ENCODE data around the gene POU2AF1.
"Not testable (repeated sequence)": the region's sequence is repeated elsewhere in the genome, so short reads cannot be mapped to it uniquely, and the experiment has no call there.

POU2AF1 gene

DNA sequence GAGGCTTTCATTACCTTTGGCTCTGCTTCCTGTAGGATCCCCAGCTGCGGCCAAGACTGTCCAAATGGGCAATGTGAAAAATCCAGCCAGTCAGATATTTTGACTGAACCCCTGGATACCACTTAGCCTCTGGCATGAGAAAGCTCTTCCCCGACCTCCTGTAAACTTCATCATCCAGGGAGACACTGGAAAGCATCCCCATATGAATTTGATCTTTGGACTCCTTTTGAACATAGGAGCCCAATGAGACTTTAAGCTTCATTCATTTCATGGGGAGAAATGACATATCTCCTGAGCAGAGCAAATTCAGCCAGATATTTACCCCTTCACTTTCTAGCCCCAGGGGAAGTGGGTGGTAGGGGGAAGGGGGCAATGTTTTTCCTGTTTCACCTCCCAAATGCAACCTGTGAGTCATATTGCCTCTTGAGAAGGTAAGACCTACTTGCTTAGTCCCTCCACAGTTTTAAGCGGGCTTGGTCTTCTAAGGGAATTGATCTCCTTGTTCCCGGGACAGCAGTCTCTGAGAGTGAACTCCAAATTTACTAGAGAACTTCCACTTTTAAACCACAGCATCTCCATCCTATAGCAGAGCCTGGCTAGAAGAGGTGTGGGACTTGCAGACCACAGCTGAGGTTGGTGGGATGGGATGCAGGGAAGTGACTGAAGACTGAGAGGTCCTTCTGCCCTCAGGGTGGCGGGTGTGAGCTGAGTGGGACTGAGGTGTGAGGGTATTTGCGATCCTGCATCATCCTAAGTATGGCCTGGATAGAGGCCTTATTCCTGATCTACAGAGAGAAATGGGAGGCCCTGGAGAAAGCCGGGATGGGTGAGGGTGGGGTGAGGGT lies 20.3 kb upstream of the POU2AF1 start:
- ChIA-PET POLR2A (no interaction called here), CTCF (interaction anchor here (0.7 kb wide), 1 partner anchor 88 kb away, joined by 3 read pairs; no protein-coding TSS in a partner anchor)
- no peak for DNase-seq (ENCODE audit: extremely low spot score)
- no peak for TF ChIP-seq HDGF (IDR thresholded peaks at IDR 0.05; ENCODE audit: borderline replicate concordance)
- TF ChIP-seq ARNT (IDR thresholded peaks at IDR 0.05): no peak
- TF ChIP-seq SP1 (IDR thresholded peaks at IDR 0.05): no peak
- no peak for TF ChIP-seq FOXM1 (IDR thresholded peaks at IDR 0.05; ENCODE audit: borderline replicate concordance)
- TF ChIP-seq FOXA1 (IDR thresholded peaks at IDR 0.05): no peak
- no peak for TF ChIP-seq NFRKB (IDR thresholded peaks at IDR 0.05)
- no peak for TF ChIP-seq ZNF384 (IDR thresholded peaks at IDR 0.05)
- TF ChIP-seq, protein P1, sequence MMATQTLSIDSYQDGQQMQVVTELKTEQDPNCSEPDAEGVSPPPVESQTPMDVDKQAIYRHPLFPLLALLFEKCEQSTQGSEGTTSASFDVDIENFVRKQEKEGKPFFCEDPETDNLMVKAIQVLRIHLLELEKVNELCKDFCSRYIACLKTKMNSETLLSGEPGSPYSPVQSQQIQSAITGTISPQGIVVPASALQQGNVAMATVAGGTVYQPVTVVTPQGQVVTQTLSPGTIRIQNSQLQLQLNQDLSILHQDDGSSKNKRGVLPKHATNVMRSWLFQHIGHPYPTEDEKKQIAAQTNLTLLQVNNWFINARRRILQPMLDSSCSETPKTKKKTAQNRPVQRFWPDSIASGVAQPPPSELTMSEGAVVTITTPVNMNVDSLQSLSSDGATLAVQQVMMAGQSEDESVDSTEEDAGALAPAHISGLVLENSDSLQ (IDR thresholded peaks at IDR 0.05): no peak
- TF ChIP-seq SUZ12 (IDR thresholded peaks at IDR 0.05): no peak
- TF ChIP-seq TARDBP (IDR thresholded peaks at IDR 0.05): no peak
- no peak for TF ChIP-seq L3MBTL2 (conservative IDR thresholded peaks at IDR 0.05)
- no peak for TF ChIP-seq CTBP1 (IDR thresholded peaks at IDR 0.05; ENCODE audit: borderline replicate concordance)
- TF ChIP-seq ELF4 (IDR thresholded peaks at IDR 0.05): no peak
- no peak for TF ChIP-seq BHLHE40 (IDR thresholded peaks at IDR 0.05; ENCODE audit: borderline replicate concordance)
- TF ChIP-seq LEF1 (IDR thresholded peaks at IDR 0.05; ENCODE audit: borderline replicate concordance): no peak

DNA sequence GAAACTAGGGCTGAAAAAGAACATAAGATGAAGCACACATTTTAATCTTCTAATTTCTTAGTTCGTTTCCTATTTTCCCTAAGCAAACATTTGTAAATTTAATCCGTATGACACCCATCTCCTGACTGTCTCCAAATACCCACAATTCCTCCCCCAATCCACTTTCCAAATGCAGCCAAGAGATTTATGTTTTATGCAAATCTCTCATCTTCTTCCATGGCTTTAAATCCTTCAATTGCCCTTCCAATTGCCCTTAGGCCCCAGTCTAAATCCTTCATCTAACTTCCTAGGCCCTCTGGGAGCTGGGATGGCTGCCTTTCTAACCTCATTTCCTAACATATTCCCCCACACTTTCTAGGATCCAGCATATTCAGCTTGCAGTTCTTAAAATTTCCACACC lies 18.0 kb upstream of the POU2AF1 start:
- ChIA-PET CTCF (no interaction called here), POLR2A (no interaction called here)
- DNase-seq (ENCODE audit: extremely low spot score): no peak
- no peak for TF ChIP-seq FOXA1 (IDR thresholded peaks at IDR 0.05)
- TF ChIP-seq SP1 (IDR thresholded peaks at IDR 0.05): no peak
- TF ChIP-seq ARNT (IDR thresholded peaks at IDR 0.05): no peak
- TF ChIP-seq SUZ12 (IDR thresholded peaks at IDR 0.05): no peak
- TF ChIP-seq BHLHE40 (IDR thresholded peaks at IDR 0.05; ENCODE audit: borderline replicate concordance): no peak
- TF ChIP-seq CTBP1 (IDR thresholded peaks at IDR 0.05; ENCODE audit: borderline replicate concordance): no peak
- no peak for TF ChIP-seq ZNF384 (IDR thresholded peaks at IDR 0.05)
- TF ChIP-seq L3MBTL2 (conservative IDR thresholded peaks at IDR 0.05): no peak
- TF ChIP-seq FOXM1 (IDR thresholded peaks at IDR 0.05; ENCODE audit: borderline replicate concordance): no peak
- TF ChIP-seq HDGF (IDR thresholded peaks at IDR 0.05; ENCODE audit: borderline replicate concordance): no peak
- TF ChIP-seq LEF1 (IDR thresholded peaks at IDR 0.05; ENCODE audit: borderline replicate concordance): no peak
- no peak for TF ChIP-seq NFRKB (IDR thresholded peaks at IDR 0.05)
- TF ChIP-seq, protein P1 (IDR thresholded peaks at IDR 0.05): no peak
- TF ChIP-seq ELF4 (IDR thresholded peaks at IDR 0.05): no peak
- TF ChIP-seq FOXK2 (IDR thresholded peaks at IDR 0.05): no peak
- TF ChIP-seq TARDBP (IDR thresholded peaks at IDR 0.05): no peak

DNA sequence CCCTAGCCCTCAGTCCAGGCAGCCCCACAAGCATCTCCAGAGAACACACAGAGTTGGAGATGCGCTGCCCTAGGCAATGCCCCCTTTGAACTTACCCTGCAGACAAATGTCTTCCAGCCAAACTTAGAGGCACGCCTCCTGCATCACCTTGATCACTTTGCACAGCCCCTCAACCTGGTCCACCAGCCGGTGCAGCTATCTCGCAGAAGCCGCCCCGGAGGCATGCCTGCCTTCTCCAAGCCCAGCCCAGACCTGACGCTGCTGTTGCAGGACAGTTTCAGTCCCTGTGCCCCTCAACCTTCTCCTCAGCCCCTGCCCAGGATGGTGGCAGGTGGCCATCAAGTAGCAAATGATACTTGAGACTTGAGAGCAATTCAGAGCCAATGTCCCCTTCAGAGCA lies 16.7 kb upstream of the POU2AF1 start:
- TF ChIP-seq SUZ12 (IDR thresholded peaks at IDR 0.05): no peak
- TF ChIP-seq HDGF (IDR thresholded peaks at IDR 0.05; ENCODE audit: borderline replicate concordance): no peak
- no peak for TF ChIP-seq ELF4 (IDR thresholded peaks at IDR 0.05)
- no peak for TF ChIP-seq FOXM1 (IDR thresholded peaks at IDR 0.05; ENCODE audit: borderline replicate concordance)
- TF ChIP-seq L3MBTL2 (conservative IDR thresholded peaks at IDR 0.05): no peak
- ChIA-PET POLR2A (no interaction called here), CTCF (interaction anchor here (0.8 kb wide), 1 partner anchor 28 kb away, joined by 4 read pairs; no protein-coding TSS in a partner anchor)
- DNase-seq (ENCODE audit: extremely low spot score): no peak

DNA sequence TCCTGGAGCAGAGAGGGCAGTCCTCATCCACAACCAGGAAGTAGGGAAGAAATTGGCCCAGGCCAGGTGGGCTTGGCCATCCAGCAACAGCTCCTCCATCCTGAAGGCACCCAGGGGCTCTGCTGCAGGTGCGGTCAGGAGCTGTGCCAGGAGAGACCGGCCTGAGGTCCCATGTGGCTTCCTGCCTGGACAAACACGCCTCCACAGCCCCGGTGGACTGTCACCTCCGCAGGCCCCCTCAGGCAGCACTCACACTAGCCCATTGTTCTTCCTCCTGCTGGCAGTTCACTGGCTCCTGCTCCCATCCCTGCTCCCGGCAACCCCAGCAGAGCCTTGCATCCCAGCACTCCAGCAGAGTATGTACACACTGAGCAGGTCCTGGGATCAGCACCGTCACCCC lies 16.0 kb upstream of the POU2AF1 start:
- ChIA-PET POLR2A (no interaction called here), CTCF (no interaction called here)
- TF ChIP-seq SP1 (IDR thresholded peaks at IDR 0.05) (no peak), ELF4 (IDR thresholded peaks at IDR 0.05) (no peak), CTBP1 (IDR thresholded peaks at IDR 0.05; ENCODE audit: borderline replicate concordance) (no peak), SUZ12 (IDR thresholded peaks at IDR 0.05) (no peak)
- TF ChIP-seq, protein P1 (IDR thresholded peaks at IDR 0.05): no peak
- DNase-seq (ENCODE audit: extremely low spot score): no peak

DNA sequence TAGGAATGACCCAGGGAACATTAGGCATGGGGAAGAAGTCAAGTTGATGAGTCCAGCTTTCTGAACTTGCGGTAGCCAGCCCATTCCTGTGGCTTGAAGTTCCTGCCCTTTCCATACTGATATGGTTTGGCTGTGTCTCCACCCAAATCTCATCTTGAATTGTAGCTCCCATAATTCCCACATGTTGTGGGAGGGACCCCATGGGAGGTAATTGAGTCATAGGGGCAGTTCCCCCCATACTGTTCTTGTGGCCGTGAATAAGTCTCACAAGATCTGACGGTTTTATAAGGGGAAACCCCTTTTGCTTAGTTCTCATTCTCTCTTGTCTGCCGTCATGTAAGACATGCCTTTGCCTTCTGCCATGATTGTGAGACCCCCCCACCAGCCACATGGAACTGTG lies 15.1 kb upstream of the POU2AF1 start:
- CTCF ChIA-PET, POLR2A ChIA-PET: not testable (repeated sequence)

DNA sequence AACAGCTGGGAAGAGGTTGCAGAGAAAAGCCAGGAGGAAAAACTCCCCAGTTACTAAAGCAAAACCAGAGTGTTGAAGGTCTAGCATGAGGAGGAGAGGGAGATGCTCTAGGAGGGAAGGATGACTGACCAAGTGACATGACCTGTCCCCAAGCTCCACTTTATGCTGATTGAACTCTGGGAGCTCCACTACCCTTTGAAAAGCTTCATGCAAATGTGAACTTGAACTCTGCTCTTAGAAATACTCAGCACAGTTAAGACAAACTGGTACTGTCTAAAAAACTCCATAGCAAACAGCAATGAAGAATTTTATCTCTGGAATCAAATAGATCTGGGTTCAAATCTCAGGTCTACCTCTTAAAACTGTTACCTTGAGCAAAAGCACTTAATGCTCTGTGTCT lies 14.5 kb upstream of the POU2AF1 start:
- POLR2A ChIA-PET: no interaction called here
- CTCF ChIA-PET: no interaction called here
- no peak for DNase-seq (ENCODE audit: extremely low spot score)
- TF ChIP-seq NFRKB (IDR thresholded peaks at IDR 0.05): no peak
- no peak for TF ChIP-seq TARDBP (IDR thresholded peaks at IDR 0.05)
- no peak for TF ChIP-seq L3MBTL2 (conservative IDR thresholded peaks at IDR 0.05)
- TF ChIP-seq FOXK2 (IDR thresholded peaks at IDR 0.05): no peak
- TF ChIP-seq BHLHE40 (IDR thresholded peaks at IDR 0.05; ENCODE audit: borderline replicate concordance): no peak
- TF ChIP-seq ZNF384 (IDR thresholded peaks at IDR 0.05): no peak
- no peak for TF ChIP-seq CTBP1 (IDR thresholded peaks at IDR 0.05; ENCODE audit: borderline replicate concordance)

More for the DNA sequence above, 15.1 kb upstream of the POU2AF1 start:
- not testable (repeated sequence) for DNase-seq (ENCODE audit: extremely low spot score)

DNA sequence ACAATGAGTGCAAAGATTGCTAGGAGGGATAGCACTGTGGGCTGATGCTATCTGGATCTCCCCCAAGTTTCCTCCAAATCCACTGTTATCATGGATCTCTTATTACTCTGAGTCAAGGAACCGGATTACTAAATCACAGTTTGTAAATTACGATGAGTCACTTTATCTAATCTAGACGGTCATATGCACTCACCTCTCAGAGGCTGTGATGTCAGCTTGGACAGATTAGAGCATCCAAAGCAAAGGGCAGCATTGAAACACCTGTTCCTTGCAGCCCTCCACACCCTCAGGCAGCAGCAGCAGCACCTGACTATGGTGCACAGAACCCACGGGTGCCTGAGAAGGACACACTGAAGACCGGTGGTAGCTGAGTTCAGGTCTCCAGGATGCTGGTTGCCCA lies 14.0 kb upstream of the POU2AF1 start:
- ChIA-PET POLR2A (no interaction called here), CTCF (no interaction called here)

More for the DNA sequence above, 14.0 kb upstream of the POU2AF1 start:
- no peak for TF ChIP-seq FOXM1 (IDR thresholded peaks at IDR 0.05; ENCODE audit: borderline replicate concordance)
- TF ChIP-seq ARNT (IDR thresholded peaks at IDR 0.05): no peak
- no peak for TF ChIP-seq ELF4 (IDR thresholded peaks at IDR 0.05)
- no peak for TF ChIP-seq FOXA1 (IDR thresholded peaks at IDR 0.05)
- no peak for TF ChIP-seq ZNF384 (IDR thresholded peaks at IDR 0.05)
- TF ChIP-seq BHLHE40 (IDR thresholded peaks at IDR 0.05; ENCODE audit: borderline replicate concordance): no peak
- no peak for TF ChIP-seq SP1 (IDR thresholded peaks at IDR 0.05)
- no peak for TF ChIP-seq L3MBTL2 (conservative IDR thresholded peaks at IDR 0.05)
- TF ChIP-seq TARDBP (IDR thresholded peaks at IDR 0.05): no peak
- no peak for TF ChIP-seq CTBP1 (IDR thresholded peaks at IDR 0.05; ENCODE audit: borderline replicate concordance)
- no peak for TF ChIP-seq FOXK2 (IDR thresholded peaks at IDR 0.05)
- TF ChIP-seq SUZ12 (IDR thresholded peaks at IDR 0.05): no peak
- no peak for TF ChIP-seq HDGF (IDR thresholded peaks at IDR 0.05; ENCODE audit: borderline replicate concordance)
- TF ChIP-seq, protein P1 (IDR thresholded peaks at IDR 0.05): no peak
- no peak for DNase-seq (ENCODE audit: extremely low spot score)

Data from HEK293T (cell line).